Gastrocnemius medialis (tissue), 4 donors: ENCODE data around the gene KLK5.

Experiments
- POLR2A ChIP-seq, 2 donors: fragments of 450-650 bp; IDR thresholded peaks; one replicate each; pipeline ENCODE4 v1.6.1; 2017; ENCODE audit warnings: antibody characterized with exemption in 2 of 2, mild to moderate bottlenecking in 2 of 2, moderate library complexity in 2 of 2
- TF ChIP-seq, protein P1 (sequence below), 5 experiments: fragments of 450-650 bp in 3 of 5; fragments of 200-600 bp in 2 of 5; sonication (generic) in 2 of 5; IDR thresholded peaks in 4 of 5; conservative IDR thresholded peaks in 1 of 5; 1 replicate in 4 of 5; 2 replicates in 1 of 5; pipeline ENCODE4 v1.5.1; 2016 to 2019; ENCODE audit warnings: antibody characterized with exemption in 5 of 5, mild to moderate bottlenecking in 3 of 5, moderate library complexity in 3 of 5

DNA sequence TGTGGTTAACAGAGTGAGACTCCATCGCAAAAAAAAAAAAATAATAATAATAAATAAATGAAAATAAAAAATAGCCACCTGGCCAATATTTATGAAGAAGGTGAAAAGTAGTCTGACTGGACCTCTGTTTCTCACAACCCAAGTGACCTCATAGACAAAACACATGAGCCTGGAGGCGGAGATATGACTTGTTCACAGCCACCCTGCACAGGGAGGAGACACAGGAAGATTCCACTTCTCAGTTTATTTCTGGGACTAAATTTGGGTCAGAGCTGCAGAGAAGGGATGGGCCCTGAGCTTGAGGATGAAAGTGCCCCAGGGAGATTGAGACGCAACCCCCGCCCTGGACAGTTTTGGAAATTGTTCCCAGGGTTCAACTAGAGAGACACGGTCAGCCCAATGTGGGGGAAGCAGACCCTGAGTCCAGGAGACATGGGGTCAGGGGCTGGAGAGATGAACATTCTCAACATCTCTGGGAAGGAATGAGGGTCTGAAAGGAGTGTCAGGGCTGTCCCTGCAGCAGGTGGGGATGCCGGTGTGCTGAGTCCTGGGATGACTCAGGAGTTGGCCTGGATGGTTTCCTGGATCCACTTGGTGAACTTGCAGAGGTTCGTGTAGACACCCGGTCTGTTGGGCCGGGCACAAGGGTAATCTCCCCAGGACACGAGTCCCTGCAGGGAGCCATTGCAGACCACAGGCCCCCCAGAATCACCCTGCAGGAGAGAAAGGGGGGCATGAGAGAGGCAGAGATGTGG is 9.6 kb downstream of the KLK5 start:
- TF ChIP-seq, protein P1, sequence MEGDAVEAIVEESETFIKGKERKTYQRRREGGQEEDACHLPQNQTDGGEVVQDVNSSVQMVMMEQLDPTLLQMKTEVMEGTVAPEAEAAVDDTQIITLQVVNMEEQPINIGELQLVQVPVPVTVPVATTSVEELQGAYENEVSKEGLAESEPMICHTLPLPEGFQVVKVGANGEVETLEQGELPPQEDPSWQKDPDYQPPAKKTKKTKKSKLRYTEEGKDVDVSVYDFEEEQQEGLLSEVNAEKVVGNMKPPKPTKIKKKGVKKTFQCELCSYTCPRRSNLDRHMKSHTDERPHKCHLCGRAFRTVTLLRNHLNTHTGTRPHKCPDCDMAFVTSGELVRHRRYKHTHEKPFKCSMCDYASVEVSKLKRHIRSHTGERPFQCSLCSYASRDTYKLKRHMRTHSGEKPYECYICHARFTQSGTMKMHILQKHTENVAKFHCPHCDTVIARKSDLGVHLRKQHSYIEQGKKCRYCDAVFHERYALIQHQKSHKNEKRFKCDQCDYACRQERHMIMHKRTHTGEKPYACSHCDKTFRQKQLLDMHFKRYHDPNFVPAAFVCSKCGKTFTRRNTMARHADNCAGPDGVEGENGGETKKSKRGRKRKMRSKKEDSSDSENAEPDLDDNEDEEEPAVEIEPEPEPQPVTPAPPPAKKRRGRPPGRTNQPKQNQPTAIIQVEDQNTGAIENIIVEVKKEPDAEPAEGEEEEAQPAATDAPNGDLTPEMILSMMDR (IDR thresholded peaks at IDR 0.05 in 4 of 5, conservative IDR thresholded peaks at IDR 0.05 in 1 of 5) = no peak
- no peak for TF ChIP-seq POLR2A (IDR thresholded peaks at IDR 0.05)
